Measurements from ENCODE around the gene USP40. TPM values are rescaled to one million over a fixed set of nuclear protein-coding genes. Genes with fewer than 3 reads are reported as not detected.

Gene USP40
- polyA plus RNA-seq, 1 donor (not counting 4 experiments of a cell fraction or from before 2014, with no cell fraction given): 37.3 TPM

GRCh38 chr2:233433794-233434193 is 132.8 kb downstream of the USP40 start:
- Histone ChIP-seq H3K4me3 (ENCODE audit: control insufficient read depth in 2 of 3, extremely low read depth in 1 of 3, insufficient read depth in 2 of 3, low read depth in 1 of 3, low read length in 3 of 3) (no peak overlapping the region), H3K36me3 (ENCODE audit: control insufficient read depth in 2 of 2, extremely low read depth in 1 of 2, insufficient read depth in 2 of 2, low read length in 2 of 2) (peaks cover 3 to 5% of the 10 kb centered on the region in 2 experiments), H2AFZ (ENCODE audit: control insufficient read depth, low read length) (no peak overlapping the region), H3K79me2 (ENCODE audit: control insufficient read depth, insufficient read depth, low read length) (no peaks in the 10 kb centered on the region), H3K9ac (ENCODE audit: control insufficient read depth, extremely low read depth, insufficient read depth, low read length) (no peak overlapping the region), H3K4me2 (ENCODE audit: control insufficient read depth, extremely low read depth, insufficient read depth, low read depth, low read length) (no peak overlapping the region), H4K20me1 (ENCODE audit: control insufficient read depth, extremely low read depth, insufficient read depth, low read length) (no peaks in the 10 kb centered on the region), H3K4me1 (ENCODE audit: control insufficient read depth, extremely low read depth, insufficient read depth, low read length) (peaks cover 11% of the 10 kb centered on the region), H3K9me1 (ENCODE audit: control insufficient read depth, extremely low read depth, insufficient read depth, low read length) (no peaks in the 10 kb centered on the region), H3K27ac (ENCODE audit: control insufficient read depth, insufficient read depth, low read length) (no peak overlapping the region), H3K27me3 (ENCODE audit: control insufficient read depth, extremely low read depth, insufficient read depth, low read length) (no peaks in the 10 kb centered on the region), H3K9me3 (ENCODE audit: control insufficient read depth, low read depth, low read length) (no peaks in the 10 kb centered on the region)
- FAIRE-seq: no peak
- dilution Hi-C loops (cut with MboI; ENCODE audit: extremely low pct_ligation_motif_present, low sequenced_read_pairs): no loop called here
- no peak for DNase-seq (ENCODE audit: low read depth, low spot score)
- no peak for TF ChIP-seq EZH2 (IDR thresholded peaks at IDR 0.05; ENCODE audit: low read length)
- no peak for TF ChIP-seq CTCF (optimal IDR thresholded peaks at IDR 0.05 in 1 of 3, IDR thresholded peaks at IDR 0.05 in 1 of 3, conservative IDR thresholded peaks at IDR 0.05 in 1 of 3; ENCODE audit: extremely low read depth in 1 of 3, insufficient read depth in 2 of 3, low read length in 3 of 3)

DNA sequence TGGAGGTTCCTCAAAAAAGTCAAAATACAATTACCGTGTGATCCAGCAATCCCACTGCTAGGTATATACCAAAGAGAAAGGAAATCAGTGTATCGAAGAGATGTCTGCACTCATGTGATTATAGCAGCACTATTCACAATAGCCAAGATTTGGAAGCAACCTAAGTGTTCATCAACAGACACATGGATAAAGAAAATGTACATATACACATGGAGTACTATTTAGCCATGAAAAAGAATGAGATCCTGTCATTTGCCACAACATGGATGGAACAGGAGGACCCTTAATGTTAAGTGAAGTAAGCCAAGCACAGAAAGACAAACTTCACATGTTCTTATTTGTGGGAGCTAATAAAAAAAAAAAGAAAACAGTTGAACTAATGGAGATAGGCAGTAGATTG is 133.6 kb downstream of the USP40 start:
- Histone ChIP-seq H3K4me1 (ENCODE audit: control insufficient read depth, extremely low read depth, insufficient read depth, low read length) (peaks cover 11% of the 10 kb centered on the region), H3K4me3 (ENCODE audit: control insufficient read depth in 2 of 3, extremely low read depth in 1 of 3, insufficient read depth in 2 of 3, low read depth in 1 of 3, low read length in 3 of 3) (no peak overlapping the region), H3K27me3 (ENCODE audit: control insufficient read depth, extremely low read depth, insufficient read depth, low read length) (no peaks in the 10 kb centered on the region), H2AFZ (ENCODE audit: control insufficient read depth, low read length) (no peak overlapping the region), H3K9me3 (ENCODE audit: control insufficient read depth, low read depth, low read length) (no peaks in the 10 kb centered on the region), H3K9ac (ENCODE audit: control insufficient read depth, extremely low read depth, insufficient read depth, low read length) (no peak overlapping the region), H3K4me2 (ENCODE audit: control insufficient read depth, extremely low read depth, insufficient read depth, low read depth, low read length) (no peak overlapping the region), H3K9me1 (ENCODE audit: control insufficient read depth, extremely low read depth, insufficient read depth, low read length) (no peaks in the 10 kb centered on the region), H3K27ac (ENCODE audit: control insufficient read depth, insufficient read depth, low read length) (no peak overlapping the region), H3K79me2 (ENCODE audit: control insufficient read depth, insufficient read depth, low read length) (no peaks in the 10 kb centered on the region), H4K20me1 (ENCODE audit: control insufficient read depth, extremely low read depth, insufficient read depth, low read length) (no peaks in the 10 kb centered on the region), H3K36me3 (ENCODE audit: control insufficient read depth in 2 of 2, extremely low read depth in 1 of 2, insufficient read depth in 2 of 2, low read length in 2 of 2) (peaks cover 3 to 5% of the 10 kb centered on the region in 2 experiments)
- dilution Hi-C loops (cut with MboI; ENCODE audit: extremely low pct_ligation_motif_present, low sequenced_read_pairs): no loop called here
- FAIRE-seq: no peak
- TF ChIP-seq EZH2 (IDR thresholded peaks at IDR 0.05; ENCODE audit: low read length) (no peak), CTCF (optimal IDR thresholded peaks at IDR 0.05 in 1 of 3, IDR thresholded peaks at IDR 0.05 in 1 of 3, conservative IDR thresholded peaks at IDR 0.05 in 1 of 3; ENCODE audit: extremely low read depth in 1 of 3, insufficient read depth in 2 of 3, low read length in 3 of 3) (no peak)
- no peak for DNase-seq (ENCODE audit: low read depth, low spot score)

Data from keratinocyte (primary cell).